Uterus (tissue), 2 donors: ENCODE measurements around the gene CCDC77.

Experiments used
- POLR2A ChIP-seq, 2 donors: fragments of 450-650 bp; IDR thresholded peaks; one replicate each; pipeline ENCODE4 v1.6.1; 2016; ENCODE audit warnings: antibody characterized with exemption in 2 of 2, mild to moderate bottlenecking in 1 of 2, moderate library complexity in 1 of 2
- TF ChIP-seq, protein P1 (sequence below), 4 experiments: fragments of 200-600 bp in 2 of 4; fragments of 450-650 bp in 2 of 4; sonication (generic) in 2 of 4; IDR thresholded peaks; one replicate each; pipeline ENCODE4 v1.5.1; 2016 to 2019; ENCODE audit warnings: antibody characterized with exemption in 4 of 4, mild to moderate bottlenecking in 2 of 4, moderate library complexity in 1 of 4

DNA sequence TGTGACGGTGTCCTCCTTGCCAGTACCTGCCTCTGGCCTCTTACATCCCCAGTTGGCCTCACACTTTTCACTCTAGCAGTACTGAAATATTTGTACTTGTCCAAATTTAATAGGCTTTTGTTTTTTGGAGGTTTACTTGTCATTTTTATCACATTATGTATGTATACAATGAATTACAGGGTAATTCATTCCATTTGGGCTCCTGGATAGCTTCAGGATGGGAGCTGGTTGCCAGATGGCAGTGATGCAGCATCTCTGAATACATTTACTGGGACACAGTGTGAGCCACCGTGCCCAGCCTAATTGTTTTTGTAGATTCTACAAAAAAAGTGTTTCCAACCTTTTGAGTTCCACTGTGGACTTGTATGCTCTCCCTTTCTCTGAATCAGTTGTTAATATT is 13.4 kb downstream of the CCDC77 start:
- TF ChIP-seq, protein P1, sequence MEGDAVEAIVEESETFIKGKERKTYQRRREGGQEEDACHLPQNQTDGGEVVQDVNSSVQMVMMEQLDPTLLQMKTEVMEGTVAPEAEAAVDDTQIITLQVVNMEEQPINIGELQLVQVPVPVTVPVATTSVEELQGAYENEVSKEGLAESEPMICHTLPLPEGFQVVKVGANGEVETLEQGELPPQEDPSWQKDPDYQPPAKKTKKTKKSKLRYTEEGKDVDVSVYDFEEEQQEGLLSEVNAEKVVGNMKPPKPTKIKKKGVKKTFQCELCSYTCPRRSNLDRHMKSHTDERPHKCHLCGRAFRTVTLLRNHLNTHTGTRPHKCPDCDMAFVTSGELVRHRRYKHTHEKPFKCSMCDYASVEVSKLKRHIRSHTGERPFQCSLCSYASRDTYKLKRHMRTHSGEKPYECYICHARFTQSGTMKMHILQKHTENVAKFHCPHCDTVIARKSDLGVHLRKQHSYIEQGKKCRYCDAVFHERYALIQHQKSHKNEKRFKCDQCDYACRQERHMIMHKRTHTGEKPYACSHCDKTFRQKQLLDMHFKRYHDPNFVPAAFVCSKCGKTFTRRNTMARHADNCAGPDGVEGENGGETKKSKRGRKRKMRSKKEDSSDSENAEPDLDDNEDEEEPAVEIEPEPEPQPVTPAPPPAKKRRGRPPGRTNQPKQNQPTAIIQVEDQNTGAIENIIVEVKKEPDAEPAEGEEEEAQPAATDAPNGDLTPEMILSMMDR (IDR thresholded peaks at IDR 0.05): no peak
- TF ChIP-seq POLR2A (IDR thresholded peaks at IDR 0.05): no peak
